GM04504 (cell line): ENCODE data around the gene FBXL12.
"Not testable (repeated sequence)": the region's sequence is repeated elsewhere in the genome, so short reads cannot be mapped to it uniquely, and the experiment has no call there.

Experiments used
- DNase-seq: peaks from one replicate; pipeline ENCODE4 v3.0.0-alpha.2; 2012; ENCODE audit warnings: low read depth

The FBXL12 gene, protein sequence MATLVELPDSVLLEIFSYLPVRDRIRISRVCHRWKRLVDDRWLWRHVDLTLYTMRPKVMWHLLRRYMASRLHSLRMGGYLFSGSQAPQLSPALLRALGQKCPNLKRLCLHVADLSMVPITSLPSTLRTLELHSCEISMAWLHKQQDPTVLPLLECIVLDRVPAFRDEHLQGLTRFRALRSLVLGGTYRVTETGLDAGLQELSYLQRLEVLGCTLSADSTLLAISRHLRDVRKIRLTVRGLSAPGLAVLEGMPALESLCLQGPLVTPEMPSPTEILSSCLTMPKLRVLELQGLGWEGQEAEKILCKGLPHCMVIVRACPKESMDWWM

DNA sequence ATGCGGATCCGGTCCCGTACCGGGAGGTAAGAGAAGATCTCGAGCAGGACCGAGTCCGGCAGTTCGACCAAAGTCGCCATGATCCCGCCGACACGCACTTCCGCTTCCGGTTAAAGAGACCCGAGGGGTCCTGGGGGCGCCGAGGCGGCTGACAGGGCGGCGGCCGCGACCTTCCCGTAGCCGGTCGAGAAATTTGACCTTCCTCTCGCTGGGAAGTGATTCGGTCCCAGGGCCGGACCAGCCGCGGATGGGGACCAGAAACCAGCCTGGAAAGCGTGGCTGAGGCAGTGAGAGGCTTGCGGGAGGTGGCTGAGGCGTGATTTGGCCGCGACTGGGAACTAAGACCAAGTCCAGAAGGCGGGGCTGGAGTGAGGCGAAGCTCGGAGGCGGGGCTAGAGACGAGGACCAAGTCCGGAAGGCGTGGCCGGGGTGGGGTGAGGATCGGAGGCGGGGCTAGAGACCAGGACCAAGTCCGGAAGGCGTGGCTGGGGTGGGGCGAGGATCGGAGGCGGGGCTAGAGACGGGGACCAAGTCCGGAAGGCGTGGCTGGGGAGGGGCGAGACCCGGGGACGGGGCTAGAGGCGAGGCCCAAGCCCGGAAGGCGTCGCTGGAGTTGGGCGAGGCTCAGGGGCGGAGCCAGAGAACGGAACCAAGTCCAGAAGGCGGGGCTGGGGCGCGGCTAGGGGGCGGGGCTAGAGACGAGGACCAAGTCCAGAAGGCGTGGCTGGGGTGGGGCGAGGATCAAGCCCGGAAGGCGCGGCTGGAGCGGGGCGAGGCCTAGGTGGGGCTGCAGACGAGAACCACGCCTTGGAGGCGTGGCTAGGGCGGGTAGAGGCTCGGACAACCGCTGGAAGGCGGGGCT lies at the start of gene FBXL12:
Gene FBXL12 (minus strand): TSS at position 346 of the 862 bp plus-strand sequence. CDS start 266 bp downstream, at position 80.
- peak; percentile 99 for DNase-seq

DNA sequence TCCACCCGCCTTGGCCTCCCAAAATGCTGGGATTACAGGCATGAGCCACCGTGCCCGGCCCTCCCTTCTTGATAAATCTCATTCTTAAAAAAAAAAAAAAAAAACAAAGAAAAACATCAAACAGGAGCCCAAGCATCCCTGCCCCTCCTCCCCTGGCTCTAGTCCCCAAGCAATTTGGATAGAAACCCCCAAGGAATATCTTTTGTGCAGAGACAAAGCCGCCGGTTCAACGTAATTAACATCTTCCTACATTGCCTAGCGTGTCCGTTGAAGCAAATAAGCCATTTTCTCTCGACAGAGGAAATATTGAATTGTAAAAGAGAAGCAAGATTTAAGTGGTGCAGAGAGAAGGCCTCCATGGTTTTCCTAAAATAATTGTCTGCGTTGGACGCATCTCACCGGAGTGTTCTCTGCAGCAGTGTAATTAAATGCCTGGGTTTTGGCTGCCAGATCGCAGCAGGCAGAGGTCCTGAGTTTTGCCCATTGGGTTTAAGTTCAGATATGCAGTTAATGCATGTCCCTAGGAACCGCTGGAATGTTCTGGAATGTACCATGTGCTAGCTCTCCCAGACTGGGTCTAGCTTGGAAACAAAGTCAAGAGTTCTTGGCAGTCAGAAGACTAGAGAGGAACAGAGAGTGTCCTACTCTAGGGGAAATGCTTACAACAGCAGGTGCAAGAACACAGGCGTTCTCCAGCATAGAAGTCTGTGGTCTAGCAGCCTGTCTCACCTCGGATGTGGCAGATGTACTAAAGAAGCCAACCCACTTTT lies 47.0 kb upstream of the FBXL12 start:
- DNase-seq: no peak

DNA sequence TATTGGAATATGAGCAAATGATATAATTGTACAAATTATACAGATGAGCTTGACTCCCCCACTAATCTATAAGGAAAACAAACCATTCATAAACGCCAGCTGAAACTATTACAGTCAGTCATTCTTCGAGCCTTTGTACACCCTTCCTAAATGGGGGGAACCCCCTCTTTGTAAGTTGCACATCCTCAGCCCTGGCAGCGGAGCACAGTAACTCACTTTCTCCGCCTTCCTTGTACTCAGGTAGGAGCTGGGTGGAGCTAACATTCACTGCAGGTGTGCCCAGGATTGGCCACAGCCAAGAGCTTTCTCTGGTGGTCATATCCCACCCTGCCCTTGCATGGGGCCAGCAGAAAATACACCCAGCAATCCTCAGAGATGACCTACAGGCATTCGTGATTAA lies 44.9 kb upstream of the FBXL12 start:
- no peak for DNase-seq

DNA sequence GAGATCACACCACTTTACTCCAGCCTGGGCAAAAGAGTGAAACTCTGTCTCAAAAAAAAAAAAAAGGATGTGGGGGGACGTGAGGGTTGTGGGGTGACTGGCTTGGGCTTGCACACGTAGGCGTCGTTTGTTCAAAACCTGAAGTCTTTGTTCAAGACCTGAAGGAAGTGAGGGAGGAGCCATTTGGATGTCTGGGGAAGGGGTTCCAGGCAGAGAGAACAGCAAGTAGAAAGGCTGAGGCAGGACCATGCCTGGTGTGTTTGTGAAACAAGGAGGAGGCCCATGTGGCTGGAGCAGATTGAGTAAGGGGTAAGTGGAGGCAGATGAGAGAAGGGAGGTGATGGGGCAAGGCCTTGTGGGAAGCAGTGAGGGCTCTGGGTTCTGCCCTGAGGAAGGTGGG lies 44.1 kb upstream of the FBXL12 start:
- no peak for DNase-seq

DNA sequence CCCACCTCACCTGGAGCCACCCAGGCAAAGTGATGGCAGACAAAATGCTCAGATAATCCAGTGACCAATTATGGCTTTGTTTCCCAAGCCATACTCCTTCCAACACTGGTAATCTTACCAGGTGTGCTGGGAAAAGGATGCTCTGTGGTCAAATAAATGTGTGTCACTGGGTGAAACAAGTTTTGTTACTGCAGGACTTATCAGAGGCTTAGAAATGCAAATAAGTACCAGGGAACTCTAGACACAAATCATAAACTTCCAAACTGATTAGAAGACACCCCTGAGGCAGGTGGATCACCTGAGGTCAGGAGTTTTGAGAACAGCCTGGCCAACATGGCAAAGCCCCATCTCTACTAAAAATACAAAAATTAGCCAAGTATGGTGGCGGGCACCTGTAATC lies 42.6 kb upstream of the FBXL12 start:
- no peak for DNase-seq

DNA sequence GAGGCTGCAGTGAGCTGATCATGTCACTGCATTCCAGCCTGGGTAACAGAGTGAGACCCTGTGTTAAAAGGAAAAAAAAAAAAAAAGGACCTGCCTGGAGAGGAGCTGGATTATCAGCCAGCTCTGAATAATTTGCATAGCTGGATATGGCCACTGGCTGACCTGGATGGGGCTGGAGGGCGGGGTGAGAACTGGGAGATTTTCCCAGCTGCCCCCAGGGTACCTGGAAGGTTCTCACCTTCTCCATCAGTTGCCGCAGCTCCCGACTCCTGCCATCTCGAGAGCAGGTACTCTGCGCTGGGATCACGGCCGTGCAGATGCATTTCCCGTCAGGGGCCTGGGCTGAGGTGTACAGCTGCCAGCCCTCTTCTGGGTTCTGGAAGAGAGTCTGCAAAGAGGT lies 41.5 kb upstream of the FBXL12 start:
- DNase-seq: no peak

DNA sequence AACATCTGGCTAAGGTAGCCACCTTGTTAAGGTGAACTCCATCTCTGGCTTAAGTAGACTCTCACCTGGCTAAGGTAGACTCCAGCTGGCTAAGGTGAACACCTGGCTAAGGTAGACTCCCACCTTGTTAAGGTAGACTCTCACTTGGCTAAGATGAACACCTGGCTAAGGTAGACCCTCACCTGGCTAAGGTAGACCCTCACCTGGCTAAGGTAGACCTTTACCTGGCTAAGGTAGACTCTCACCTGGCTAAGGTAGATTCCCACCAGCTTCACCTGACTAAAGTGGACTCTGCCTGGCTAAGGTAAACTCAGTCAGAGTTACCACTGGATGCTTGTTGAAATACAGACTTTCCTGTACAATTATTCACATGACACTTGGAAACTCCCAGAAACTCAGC lies 39.9 kb upstream of the FBXL12 start:
- no peak for DNase-seq

DNA sequence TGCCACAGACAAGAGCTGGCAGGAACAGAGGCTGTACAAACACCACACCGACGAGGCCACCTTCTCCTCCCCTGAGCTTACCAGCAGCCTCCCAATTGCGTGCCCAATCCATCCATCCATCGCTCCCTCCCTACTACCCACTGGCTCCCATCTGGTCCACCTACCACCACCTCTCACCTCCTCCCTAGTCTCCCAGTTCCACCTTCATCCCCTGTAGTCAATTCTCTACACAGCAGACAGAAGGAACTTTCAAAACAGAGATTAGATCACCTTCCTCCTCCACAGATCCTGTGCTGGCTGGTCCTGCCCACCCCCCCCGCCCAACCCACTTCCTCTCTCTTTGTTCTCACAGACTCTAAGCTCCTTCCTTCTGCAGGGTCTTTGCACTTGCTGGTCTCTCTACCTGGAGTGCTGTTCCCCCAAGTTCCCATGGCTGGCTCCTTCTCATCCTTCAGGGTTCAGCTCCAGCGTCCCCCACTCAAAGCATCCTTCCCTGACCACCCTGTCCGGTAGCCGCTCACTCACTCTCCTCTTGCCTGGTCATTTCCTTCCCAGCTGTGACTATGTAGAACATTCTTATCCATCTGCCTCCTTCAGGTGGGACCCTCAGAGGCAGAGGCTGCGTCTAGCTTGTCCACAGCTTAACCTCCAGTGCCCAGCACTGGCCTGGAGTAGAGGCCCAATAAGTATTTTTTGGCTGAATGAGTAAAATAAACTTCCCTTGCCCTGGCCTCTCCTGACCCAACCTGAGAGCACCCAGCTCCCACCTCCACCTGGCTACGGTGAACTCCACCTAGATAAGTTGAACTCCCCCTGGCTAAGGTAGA lies 39.3 kb upstream of the FBXL12 start:
- no peak for DNase-seq

DNA sequence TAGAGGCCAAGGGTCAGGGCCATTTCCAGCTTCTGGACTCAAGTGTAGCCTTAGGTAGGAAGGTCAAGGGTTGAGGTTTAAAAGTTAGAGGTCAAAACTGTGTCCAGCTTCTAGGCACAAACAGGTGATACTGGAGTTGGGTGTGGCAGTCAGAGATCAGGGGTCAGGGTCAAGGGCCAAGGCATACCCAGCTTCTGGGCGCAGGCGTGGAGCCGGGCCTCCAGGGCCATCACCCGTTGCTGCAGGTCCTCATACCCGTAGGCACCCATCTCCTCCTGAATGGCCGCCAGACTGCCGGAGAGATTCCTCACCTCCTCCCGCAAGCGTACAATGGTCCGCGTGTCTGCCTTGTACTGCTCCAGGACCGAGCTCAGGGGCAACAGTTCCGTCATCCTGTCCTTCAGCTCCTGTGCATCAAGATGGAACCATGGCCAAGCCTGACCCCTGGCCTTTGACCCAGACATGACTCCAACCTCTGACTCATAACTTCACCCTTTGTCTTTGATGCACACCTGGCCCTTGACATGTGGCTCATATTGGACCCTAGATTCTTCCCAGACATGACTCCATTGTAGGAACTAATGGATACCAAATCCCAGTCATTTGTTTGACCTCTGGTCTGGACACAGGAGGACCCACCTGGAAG lies 38.3 kb upstream of the FBXL12 start:
- DNase-seq: no peak

DNA sequence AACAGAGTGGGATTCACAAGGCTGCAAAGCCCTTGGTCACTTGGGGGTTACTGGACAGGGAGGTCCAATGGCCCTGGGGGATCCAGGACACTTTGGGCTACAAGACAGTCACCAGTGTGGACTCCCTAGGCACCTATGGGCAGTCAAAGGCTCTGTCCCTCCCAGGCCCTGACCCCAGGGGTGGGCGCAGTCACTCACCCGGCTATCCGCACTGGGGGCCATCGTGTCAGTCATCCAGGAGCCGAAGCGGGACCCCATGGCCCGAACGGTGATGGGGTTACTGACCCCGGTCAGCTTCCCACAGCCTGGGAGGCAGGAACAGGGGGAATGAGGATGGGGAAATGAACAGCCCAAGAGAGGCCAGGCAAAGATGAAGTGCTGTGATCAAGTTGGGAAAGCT lies 37.7 kb upstream of the FBXL12 start:
- DNase-seq: no peak

DNA sequence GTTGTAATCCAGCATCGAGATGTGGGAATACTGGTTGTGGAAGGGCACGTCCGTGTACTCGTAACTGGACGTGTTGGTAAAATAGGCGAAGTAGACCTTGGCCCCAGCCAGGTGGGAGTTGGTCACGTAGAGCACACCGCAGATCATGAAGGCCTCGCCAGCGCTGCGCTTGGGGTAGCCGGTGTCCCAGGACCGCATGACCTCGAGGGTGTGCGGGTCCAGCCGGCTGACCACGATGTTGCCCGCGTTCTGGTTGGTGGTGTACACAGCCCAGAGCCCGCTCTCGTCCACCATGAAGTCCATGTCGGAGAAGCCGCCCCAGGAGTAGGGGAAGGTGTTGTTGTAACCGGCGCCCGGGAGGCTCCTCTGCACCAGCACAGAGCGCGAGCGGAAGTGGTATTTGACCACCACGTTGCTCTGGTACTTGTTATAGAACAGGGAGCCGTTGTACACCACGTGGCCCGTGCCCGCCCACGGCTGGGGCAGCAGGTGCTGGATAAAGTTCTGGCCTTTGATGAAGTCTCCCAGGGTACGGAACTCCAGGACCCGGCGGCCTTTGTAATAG lies 35.5 kb upstream of the FBXL12 start:
- no peak for DNase-seq

DNA sequence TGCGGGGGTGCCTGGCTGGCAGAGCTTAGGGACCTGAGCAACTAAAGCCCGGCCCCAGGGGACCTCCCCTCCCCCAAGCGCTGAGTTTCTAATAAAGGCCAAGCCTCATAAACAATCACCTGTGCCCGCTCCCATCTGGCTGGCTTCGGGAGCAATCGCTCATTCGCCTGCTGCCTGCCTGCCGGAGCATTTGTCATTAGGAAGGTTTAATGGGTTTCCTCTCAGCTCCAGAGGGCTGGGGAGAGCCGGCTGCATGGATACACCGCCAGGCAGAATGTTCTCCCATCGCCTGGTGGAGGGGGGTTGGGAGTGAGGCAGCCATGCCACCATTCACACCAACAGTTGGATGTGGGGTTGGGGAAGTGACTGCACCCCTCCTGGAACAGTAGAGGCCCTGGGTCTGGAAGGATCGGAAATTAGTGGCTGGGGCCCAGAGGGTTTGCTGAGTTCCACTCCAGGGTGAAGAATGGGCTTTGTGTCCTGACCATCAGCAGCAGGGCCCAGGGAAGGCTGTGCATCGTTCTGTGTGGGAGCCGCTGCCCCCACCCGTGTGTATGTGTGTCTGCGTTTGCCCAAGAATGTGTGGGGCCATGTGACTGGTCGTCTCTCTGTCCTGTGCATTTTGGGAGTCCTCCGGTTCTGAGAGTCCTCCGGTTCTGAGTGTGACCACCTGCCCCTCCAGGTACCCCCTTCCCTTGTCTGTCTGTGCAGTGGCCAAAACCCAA lies 31.5 kb upstream of the FBXL12 start:
- no peak for DNase-seq

DNA sequence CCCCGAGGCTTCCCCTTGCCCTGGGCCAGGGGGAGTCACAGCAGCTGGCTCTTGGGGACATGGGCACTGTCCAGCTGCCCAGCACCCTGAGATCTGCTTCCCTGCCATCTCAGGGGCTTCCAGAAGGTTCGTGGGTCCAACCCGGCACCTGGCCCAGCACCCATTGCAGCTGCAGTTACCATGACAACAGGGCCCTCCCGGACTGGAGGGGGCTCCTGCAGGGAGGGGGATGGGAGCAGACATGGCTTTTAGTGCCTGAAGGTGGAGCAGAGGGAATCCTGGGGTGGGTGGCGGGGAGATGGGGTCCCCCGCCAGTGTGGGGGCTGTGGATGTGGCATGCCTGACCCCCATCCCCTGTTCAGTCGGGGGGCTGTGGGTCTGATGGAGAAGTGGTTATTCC lies 30.9 kb upstream of the FBXL12 start:
- no peak for DNase-seq

DNA sequence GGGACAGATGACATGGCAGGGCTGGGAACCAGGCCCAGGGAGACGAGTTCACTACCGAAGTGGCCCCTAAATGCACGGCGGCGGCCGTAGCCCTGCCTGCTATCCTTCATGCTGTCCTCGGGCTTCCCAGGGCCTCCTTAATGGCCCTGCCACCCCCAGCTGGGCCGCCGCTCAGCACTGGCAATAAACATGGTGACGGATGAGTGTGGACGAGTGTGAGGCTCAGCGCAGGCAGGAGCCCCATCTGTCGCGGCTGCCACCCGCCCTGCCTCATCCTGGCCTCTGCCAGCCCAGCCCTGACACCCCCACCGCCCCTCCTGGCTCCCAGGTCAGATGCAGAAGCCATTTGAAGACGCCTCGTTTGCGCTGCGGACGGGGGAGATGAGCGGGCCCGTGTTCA lies 29.9 kb upstream of the FBXL12 start:
- no peak for DNase-seq

DNA sequence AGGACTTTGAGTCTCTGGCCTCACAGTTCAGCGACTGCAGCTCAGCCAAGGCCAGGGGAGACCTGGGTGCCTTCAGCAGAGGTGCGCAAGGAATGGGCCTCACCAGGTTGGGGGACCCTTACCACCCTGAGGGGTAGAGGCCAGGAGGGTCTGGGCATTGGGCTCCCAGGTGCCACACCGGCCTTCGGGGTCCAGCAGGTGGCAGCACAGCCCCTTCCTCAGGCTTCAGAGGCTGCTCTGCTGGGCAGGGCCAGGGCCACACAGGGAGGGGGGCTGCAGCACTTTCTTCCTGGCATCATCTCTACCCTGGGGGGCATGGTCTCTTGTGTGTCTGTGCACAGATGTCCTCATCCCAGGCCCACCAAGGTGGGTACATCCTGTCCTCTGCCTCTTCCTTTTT lies 29.2 kb upstream of the FBXL12 start:
- no peak for DNase-seq

DNA sequence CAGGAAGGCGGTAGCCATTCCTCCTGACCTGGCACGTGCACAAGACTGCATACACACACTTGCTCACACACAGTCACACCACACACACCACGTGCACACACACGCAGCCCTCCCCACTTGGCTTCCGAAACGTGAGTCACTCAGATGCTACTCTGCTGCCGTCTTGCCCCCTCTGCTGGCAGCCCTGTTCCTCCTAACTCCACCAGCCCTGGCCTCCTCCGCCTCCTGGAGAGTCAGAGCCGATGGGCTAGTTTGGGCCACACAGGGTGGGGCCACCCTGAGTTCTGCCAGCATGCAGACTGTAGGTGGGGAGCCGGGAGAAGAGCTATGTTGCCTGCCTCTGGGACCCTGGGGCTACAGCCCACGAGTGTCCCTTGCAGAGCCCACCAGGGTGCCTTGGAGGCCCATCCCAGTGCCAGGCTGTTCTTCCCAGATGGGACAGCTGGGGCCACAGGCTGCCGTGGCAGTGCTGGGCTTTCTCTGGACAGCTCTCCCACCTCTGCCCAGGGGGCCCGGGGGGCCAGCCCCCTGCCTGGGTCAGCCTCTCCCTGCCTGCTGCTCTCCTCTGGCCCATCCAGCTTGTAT lies 28.3 kb upstream of the FBXL12 start:
- peak; percentile 88 for DNase-seq

DNA sequence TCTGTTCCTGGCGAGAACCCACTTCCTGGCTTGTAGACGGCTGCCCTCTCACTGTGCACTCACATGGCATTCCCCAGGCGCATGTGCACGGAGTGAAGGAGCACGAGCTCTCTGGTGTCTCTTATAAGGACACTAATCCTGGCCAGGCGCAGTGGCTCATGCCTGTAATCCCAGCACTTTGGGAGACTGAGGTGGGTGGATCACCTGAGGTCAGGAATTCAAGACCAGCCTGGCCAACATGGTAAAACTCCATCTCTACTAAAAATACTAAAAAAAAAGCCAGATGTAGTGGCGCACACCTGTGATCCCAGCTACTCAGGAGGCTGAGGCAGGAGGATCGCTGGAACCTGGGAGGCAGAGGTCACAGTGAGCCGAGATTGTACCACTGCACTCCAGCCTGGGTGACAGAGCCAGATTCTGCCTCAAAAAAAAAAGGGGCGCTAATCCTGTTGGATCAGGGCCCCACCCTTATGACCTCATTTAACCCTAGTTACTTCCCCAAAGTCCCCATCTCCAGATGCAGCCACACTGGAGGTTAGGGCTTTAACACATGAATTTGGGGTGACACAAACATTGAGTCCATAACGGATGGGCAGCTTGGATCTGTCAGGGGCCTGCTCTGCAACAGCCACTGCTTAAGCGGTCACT lies 24.9 kb upstream of the FBXL12 start:
- not testable (repeated sequence) for DNase-seq

DNA sequence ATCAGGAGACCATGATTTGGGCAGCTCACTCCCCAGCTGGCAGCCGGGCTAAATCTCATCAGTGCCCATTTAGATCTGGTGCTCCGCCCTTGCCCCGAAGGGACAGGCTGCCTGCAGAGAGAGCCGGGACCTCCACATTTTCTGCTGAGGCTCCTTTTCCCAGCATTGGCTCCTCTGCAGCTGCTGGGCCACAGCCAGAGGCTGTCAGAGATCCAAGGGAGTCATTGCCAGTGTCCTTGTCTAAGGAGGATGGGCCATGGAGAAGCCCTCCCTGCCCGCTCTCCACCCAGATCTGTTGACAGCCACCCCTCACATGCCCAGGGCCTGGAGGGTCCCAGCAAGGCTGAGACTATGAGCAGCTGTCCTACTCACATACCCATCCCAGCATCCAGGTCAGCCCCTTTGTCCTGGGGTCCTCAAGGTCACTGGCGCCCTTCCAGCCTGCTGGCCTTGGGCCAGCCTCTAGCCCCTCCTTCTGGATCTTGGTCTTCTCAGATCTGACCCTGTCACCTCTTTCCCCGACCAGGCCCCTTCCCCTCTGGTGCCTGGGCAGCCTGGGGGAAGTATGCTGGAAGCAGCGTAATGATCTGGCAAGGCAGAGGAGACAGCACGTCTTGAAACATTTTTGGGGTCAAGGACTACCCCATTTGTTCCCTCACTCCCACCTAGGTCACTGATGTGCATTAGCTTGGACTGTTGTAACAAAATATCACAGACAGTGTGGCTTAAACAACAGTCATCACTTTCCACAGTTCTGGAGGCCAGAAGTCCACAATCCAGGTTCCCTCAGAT lies 24.2 kb upstream of the FBXL12 start:
- DNase-seq: no peak

DNA sequence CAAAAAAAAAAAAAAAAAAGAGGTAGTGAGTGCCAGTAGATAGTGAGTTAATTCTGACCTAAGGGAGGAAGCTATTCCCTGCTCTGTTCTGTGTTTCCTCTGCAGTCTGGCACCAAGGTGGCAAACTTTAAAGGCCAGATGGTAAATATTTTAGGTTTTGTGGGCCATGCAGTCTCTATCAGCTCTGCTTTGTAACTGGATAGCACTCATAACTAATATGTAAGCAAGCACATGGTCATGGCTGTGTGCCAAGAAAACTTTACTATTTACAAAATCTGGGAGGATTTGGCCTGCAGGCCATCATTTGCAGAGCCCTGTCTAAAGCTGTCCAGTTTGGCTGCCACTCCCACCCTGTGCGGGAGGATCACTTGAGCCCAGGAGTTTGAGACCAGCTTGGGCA lies 20.5 kb upstream of the FBXL12 start:
- DNase-seq: no peak
